NCI-H748 (cell line): ENCODE measurements around the gene PTPRU.

Experiments
- DNase-seq: peaks from one replicate; lab custom pipeline; 2025; ENCODE audit not compliant: unreplicated experiment; lab: John Stamatoyannopoulos, UW

Gene PTPRU

DNA sequence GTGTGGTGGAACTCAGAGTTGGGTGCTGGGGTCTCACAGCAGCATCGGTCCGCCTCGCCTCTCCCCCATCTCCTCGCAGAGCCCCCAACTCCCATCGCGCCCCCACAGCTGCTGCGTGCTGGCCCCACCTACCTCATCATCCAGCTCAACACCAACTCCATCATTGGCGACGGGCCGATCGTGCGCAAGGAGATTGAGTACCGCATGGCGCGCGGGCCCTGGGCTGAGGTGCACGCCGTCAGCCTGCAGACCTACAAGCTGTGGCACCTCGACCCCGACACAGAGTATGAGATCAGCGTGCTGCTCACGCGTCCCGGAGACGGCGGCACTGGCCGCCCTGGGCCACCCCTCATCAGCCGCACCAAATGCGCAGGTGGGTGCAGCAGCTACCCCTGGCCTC lies 24.2 kb downstream of the PTPRU start:
- no peak for DNase-seq

DNA sequence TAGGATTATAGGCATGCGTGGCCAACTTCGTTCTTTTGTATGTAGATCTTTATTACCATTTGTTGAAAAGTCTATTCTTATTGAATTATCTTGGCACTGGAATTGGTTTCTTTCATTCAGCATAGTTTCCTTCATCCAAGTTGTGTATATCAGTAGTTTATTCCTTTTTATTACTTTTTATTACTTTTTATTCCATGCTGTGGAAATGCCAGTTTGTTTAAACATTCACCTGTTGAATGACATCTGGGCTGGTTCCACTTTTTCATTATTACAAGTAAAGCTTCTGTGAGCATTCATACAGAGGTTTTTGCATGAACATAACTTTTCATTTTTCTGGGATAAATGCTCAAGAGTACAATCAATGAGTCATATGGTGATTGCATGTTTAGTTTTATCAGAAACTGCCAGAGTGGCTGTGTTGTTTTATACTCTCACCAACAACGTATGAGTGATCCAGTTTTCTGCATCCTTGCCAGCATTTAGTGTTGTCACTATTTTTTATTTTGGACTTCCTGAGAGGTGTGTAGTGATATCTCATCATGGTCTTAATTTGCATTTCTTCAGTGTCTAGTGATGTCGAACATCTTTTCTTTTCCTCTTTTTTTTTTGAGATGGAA lies 28.6 kb downstream of the PTPRU start:
- no peak for DNase-seq

DNA sequence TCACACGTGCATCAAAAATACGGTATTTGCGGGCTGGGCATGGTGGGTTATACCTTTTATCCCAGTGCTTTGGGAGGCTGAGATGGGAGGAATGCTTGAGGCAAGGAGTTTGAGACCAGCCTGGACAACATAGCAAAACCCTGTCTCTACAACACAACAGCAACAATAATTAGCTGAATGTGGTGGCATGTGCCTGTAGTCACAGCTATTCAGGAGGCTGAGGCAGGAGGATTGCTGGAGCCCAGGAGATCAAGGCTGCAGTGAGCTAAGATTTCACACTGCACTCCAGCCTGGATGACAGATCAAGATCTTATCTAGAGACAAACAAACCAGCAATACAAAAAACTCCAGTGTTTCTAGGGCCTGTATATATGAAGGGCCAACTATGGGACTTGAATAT lies 30.6 kb downstream of the PTPRU start:
- DNase-seq: no peak

DNA sequence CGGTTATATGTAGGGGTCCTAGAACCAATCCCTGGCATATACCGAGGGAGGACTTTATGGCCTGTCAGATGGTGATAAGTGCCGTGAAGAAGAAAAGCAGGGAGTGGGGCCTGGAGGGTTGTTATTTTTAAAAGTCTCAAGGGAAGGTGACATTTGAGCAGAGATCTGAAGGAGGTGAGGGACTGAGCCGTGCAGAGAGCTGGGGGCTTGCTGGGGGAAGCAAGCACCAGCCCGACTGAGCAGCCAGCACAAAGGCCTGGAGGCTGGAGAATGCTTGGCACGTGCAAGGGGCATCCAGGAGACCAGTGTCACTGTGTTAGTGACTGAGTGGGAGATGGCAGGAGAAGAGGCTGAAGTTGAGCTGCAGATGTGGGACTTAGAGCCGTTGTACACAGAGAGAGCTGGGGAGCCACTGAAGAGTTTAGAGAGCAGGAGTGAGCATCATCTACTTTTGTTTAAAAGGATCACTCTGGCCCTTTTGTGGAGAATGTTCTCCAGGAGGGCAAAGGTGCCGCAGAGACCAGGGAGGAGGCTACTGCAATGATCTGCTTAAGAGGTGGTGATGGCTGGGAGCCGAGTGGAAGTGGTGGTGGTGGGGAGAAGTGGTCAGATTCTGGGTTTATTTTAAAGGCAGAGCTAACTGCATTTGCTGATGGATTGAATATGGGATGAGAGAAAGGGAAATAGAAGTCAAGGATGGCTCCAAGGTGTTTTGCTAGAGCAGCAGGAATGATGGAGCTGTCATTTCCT lies 31.2 kb downstream of the PTPRU start:
- no peak for DNase-seq

DNA sequence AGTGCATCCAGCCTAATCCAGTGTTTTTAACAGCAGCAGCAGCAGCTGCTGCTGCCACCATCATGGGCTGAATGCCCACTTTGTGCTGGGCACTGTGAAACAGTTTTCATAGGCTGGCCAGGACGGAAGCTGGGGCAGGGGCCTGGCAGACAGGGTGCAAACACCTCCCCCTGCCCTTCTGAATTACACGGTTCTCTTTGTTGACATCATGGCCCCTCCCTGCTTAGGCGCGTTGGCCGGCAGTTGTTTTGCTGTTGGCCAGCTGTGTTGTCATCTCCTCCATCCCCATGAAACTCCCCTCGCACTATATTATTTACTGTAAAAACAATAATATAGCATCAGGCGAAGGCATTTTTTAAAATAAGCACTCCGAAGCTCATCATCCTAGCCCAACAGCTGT lies 33.1 kb downstream of the PTPRU start:
- DNase-seq: no peak

DNA sequence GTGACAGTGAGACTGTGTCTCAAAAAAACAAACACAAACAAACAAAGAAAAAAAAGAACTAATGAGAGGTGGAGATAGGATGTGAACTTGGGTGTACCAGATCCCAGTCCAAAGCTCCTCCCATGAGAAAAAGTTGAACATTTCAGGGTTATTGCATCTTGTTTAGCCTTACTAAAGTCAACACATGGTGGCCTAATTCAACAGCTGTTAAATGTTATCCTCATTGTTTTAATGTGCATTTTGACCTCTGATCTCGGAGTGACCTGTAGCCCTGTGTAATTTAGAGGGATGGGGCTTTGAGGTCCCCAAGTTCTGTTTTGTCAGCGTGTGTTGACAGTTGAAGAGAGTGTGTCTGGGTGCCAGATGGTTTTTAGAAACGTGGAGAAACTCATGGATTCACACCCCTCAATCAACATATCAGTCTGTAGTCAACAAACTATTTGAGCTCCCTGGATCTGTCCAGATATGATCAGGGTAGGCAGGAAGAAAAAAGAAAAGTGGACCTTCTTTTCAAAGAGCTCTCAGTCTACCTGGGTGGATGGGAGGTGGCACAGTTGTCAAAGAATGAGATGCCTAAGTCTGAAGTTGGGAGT lies 34.7 kb downstream of the PTPRU start:
- no peak for DNase-seq

DNA sequence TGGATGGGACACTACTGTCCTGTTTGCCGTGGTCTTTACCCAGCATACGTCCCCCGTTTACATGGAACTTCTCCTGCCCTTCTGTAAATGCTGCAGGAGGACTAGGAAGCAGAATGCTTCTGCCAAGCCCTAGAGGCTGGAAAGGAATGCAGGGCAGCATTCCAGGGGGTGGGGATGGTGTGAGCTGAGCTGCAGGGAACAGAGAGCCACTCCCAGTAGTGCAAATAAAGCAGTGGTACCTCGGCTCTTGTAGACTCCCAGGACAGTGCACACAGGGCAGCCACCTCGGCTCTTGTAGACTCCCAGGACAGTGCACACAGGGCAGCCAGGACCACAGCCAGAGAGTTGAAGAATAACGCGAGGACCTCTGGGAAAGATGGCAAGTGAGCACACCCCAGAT lies 35.4 kb downstream of the PTPRU start:
- peak; percentile 8 for DNase-seq

- no peak for DNase-seq
Observed at GRCh38 chr1:29272147-29272907, 36.0 kb downstream of the PTPRU start.

DNA sequence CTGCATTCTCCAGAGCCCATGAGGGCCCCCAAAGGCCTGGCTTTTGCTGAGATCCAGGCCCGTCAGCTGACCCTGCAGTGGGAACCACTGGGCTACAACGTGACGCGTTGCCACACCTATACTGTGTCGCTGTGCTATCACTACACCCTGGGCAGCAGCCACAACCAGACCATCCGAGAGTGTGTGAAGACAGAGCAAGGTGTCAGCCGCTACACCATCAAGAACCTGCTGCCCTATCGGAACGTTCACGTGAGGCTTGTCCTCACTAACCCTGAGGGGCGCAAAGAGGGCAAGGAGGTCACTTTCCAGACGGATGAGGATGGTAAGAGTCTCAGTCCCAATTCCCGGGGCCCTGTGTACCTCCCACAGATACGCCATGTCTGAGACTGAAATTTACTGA lies 39.1 kb downstream of the PTPRU start:
- no peak for DNase-seq

GRCh38 chr1:29278124-29278523 lies 41.8 kb downstream of the PTPRU start:
- DNase-seq: no peak

DNA sequence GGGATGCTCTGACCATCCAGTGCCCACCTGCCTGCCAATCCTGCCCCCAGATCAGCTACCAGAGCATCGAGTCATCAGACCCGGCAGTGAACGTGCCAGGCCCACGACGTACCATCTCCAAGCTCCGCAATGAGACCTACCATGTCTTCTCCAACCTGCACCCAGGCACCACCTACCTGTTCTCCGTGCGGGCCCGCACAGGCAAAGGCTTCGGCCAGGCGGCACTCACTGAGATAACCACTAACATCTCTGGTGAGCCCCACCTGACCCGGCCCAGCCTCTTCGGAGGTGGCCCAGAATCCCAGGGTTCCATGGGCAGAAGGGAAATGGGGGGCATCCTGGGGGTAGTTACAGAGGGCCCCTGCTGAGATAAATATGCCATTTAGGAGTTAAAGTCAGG lies 43.1 kb downstream of the PTPRU start:
- DNase-seq: no peak

- no peak for DNase-seq
Observed at GRCh38 chr1:29279951-29280391, 43.6 kb downstream of the PTPRU start.

GRCh38 chr1:29280409-29281131 lies 44.2 kb downstream of the PTPRU start:
- DNase-seq: no peak

- no peak for DNase-seq
Observed at GRCh38 chr1:29281571-29281970, 45.2 kb downstream of the PTPRU start.

- DNase-seq: no peak
Observed at GRCh38 chr1:29282135-29282923, 46.0 kb downstream of the PTPRU start.

GRCh38 chr1:29282924-29283803 lies 46.8 kb downstream of the PTPRU start:
- DNase-seq: peak; percentile 3

GRCh38 chr1:29283804-29284195 lies 47.5 kb downstream of the PTPRU start:
- DNase-seq: no peak

GRCh38 chr1:29284286-29284960 lies 48.1 kb downstream of the PTPRU start:
- no peak for DNase-seq
